H1 (cell line): ENCODE measurements around the gene ALDH1A2.

Experiments
- CEBPB ChIP-seq: IDR thresholded peaks from 2 replicates; pipeline ENCODE4 v1.6.1; 2012; ENCODE audit warnings: low read depth, low read length
- EP300 ChIP-seq, 2 experiments: IDR thresholded peaks; 1 replicate in 1 of 2; 2 replicates in 1 of 2; pipeline ENCODE4 v1.6.1; 2011 to 2012; ENCODE audit warnings: low read depth in 2 of 2, low read length in 2 of 2, mild to moderate bottlenecking in 2 of 2, borderline replicate concordance in 1 of 2, inconsistent platforms in 1 of 2, moderate library complexity in 1 of 2
- EZH2 ChIP-seq: fragments of 200-600 bp; sonication (generic); IDR thresholded peaks from 2 replicates; pipeline ENCODE4 v1.7.1; 2012; ENCODE audit warnings: low read depth, mild to moderate bottlenecking, moderate library complexity, low read length, inconsistent platforms; ENCODE audit not compliant: severe bottlenecking
- POLR2A ChIP-seq, 2 experiments: IDR thresholded peaks; 1 replicate in 1 of 2; 2 replicates in 1 of 2; pipeline ENCODE4 v1.6.1; 2011; ENCODE audit warnings: low read depth in 2 of 2, low read length in 2 of 2, mild to moderate bottlenecking in 2 of 2; ENCODE audit errors: control extremely low read depth in 1 of 2
- TAF1 ChIP-seq: IDR thresholded peaks from 2 replicates; pipeline ENCODE4 v1.6.1; 2011; ENCODE audit warnings: mild to moderate bottlenecking, low read depth, low read length
- TCF12 ChIP-seq: IDR thresholded peaks from 2 replicates; pipeline ENCODE4 v1.6.1; 2011; ENCODE audit warnings: low read depth, mild to moderate bottlenecking, low read length
- TF ChIP-seq, protein P1 (sequence below), 3 experiments: IDR thresholded peaks; 1 replicate in 2 of 3; 2 replicates in 1 of 3; pipeline versions ENCODE4 v1.5.1 to v1.6.1; 2011; ENCODE audit warnings: low read length in 3 of 3, mild to moderate bottlenecking in 3 of 3, inconsistent platforms in 2 of 3, low read depth in 1 of 3, moderate library complexity in 1 of 3; ENCODE audit not compliant: insufficient read depth in 1 of 3; ENCODE audit errors: control extremely low read depth in 1 of 3
- TF ChIP-seq, protein P2 (sequence below): IDR thresholded peaks from 2 replicates; pipeline ENCODE4 v1.6.1; 2012; ENCODE audit warnings: inconsistent platforms

DNA sequence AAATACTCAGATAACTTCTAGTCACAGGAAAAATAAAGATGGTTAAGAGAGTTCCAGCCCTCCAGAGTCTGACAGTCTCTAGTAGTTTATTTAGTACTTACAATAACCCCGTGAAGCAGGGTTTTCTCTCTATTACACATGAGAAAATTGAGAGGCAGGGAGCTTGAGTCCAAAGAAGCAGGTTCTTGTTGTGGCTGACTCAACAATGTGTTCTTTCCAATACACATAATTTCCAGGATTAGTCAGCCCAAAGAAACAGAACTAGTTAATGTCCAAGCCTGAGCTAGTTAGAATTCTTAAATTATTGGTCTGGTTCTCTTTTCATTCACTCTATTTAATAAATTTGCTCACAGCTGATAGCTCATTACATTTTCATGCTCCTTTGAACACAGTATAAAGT lies 49.9 kb downstream of the ALDH1A2 start:
- TF ChIP-seq TAF1: no peak
- no peak for TF ChIP-seq EP300 (IDR thresholded peaks at IDR 0.05; ENCODE audit: borderline replicate concordance in 1 of 2, low read depth in 2 of 2, low read length in 2 of 2)
- TF ChIP-seq, protein P1, sequence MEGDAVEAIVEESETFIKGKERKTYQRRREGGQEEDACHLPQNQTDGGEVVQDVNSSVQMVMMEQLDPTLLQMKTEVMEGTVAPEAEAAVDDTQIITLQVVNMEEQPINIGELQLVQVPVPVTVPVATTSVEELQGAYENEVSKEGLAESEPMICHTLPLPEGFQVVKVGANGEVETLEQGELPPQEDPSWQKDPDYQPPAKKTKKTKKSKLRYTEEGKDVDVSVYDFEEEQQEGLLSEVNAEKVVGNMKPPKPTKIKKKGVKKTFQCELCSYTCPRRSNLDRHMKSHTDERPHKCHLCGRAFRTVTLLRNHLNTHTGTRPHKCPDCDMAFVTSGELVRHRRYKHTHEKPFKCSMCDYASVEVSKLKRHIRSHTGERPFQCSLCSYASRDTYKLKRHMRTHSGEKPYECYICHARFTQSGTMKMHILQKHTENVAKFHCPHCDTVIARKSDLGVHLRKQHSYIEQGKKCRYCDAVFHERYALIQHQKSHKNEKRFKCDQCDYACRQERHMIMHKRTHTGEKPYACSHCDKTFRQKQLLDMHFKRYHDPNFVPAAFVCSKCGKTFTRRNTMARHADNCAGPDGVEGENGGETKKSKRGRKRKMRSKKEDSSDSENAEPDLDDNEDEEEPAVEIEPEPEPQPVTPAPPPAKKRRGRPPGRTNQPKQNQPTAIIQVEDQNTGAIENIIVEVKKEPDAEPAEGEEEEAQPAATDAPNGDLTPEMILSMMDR (IDR thresholded peaks at IDR 0.05; ENCODE audit: control extremely low read depth in 1 of 3, insufficient read depth in 1 of 3, low read depth in 1 of 3, low read length in 3 of 3): no peak
- TF ChIP-seq TCF12: no peak
- TF ChIP-seq CEBPB: no peak
- no peak for TF ChIP-seq EZH2
- TF ChIP-seq, protein P2, sequence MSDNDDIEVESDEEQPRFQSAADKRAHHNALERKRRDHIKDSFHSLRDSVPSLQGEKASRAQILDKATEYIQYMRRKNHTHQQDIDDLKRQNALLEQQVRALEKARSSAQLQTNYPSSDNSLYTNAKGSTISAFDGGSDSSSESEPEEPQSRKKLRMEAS: no peak
- TF ChIP-seq POLR2A (IDR thresholded peaks at IDR 0.05; ENCODE audit: control extremely low read depth in 1 of 2, low read depth in 2 of 2, low read length in 2 of 2): no peak
